ENCODE measurements around the gene C1orf141. TPM values are rescaled to one million over a fixed set of nuclear protein-coding genes. Genes with fewer than 3 reads are reported as not detected.

The C1orf141 gene
- total RNA-seq, 2 experiments from 2014 or later: not detected

DNA sequence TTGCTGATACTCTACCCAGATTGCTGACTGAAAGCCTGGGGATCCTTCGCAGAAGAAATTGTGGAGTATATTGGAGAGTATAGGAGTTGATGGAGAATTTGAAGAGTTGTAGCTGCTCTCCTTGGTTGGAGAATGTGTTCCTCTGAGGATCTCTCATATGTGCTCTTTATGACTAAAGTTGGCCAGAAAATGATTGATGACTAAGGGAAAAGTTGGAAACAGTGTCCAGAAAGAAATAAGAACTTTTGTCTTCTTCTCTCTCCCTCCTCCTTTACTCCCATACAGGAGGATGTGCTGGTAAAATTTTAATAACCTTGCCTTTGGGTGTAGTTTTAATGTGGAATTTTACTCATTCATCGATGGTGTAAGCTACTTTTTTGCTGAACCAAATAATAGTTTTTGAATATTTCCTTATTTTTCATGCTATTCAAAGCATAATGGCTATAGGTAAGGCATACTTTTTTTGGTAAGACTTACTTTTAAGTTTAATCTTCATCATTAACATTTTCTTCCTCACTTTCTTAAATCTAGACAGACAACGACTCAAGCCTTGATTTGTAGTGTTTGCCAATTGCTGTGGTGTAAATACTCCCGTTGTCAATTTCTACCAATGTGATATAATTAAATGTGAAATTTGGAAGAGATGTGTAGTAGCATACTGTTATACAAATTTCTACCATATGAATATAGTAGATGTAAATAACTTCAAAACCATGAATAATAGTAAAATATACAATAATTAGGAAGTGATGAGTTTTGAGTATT is 13.7 kb downstream of the C1orf141 start:
- Mint-ChIP-seq H3K27ac (no peak overlapping the region), H3K27me3 (no peaks in the 10 kb centered on the region), H3K4me3 (no peak overlapping the region), H3K4me1 (ENCODE audit: low read depth) (peaks cover 12% of the 10 kb centered on the region), H3K36me3 (ENCODE audit: low read depth) (no peaks in the 10 kb centered on the region), H3K9me3 (no peaks in the 10 kb centered on the region)
- H3K27me3 ChIP-seq (ENCODE audit: control insufficient read depth in 1 of 2, insufficient read depth in 2 of 2, low read length in 2 of 2): no peaks in the 10 kb centered on the region
- ChIA-PET CTCF (no interaction called here), POLR2A (no interaction called here)
- no peak overlapping the region for H3K27ac ChIP-seq (ENCODE audit: low read depth in 1 of 2, low read length in 2 of 2)
- DNase-seq (no peak), ATAC-seq (ENCODE audit: poor library complexity) (no peak)
- no peak overlapping the region for H3K4me3 ChIP-seq (ENCODE audit: low read length)
- intact Hi-C loops (cut with DNase I, micrococcal nuclease): no loop called here
- TF ChIP-seq, protein P1, sequence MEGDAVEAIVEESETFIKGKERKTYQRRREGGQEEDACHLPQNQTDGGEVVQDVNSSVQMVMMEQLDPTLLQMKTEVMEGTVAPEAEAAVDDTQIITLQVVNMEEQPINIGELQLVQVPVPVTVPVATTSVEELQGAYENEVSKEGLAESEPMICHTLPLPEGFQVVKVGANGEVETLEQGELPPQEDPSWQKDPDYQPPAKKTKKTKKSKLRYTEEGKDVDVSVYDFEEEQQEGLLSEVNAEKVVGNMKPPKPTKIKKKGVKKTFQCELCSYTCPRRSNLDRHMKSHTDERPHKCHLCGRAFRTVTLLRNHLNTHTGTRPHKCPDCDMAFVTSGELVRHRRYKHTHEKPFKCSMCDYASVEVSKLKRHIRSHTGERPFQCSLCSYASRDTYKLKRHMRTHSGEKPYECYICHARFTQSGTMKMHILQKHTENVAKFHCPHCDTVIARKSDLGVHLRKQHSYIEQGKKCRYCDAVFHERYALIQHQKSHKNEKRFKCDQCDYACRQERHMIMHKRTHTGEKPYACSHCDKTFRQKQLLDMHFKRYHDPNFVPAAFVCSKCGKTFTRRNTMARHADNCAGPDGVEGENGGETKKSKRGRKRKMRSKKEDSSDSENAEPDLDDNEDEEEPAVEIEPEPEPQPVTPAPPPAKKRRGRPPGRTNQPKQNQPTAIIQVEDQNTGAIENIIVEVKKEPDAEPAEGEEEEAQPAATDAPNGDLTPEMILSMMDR (IDR thresholded peaks at IDR 0.05): no peak
- H3K36me3 ChIP-seq (ENCODE audit: insufficient read depth, low read length): no peaks in the 10 kb centered on the region
- H3K4me1 ChIP-seq (ENCODE audit: insufficient read depth, low read length): peaks cover 2% of the 10 kb centered on the region
- H3K9me3 ChIP-seq (ENCODE audit: control insufficient read depth in 1 of 2, insufficient read depth in 1 of 2, low read length in 2 of 2): no peaks in the 10 kb centered on the region

DNA sequence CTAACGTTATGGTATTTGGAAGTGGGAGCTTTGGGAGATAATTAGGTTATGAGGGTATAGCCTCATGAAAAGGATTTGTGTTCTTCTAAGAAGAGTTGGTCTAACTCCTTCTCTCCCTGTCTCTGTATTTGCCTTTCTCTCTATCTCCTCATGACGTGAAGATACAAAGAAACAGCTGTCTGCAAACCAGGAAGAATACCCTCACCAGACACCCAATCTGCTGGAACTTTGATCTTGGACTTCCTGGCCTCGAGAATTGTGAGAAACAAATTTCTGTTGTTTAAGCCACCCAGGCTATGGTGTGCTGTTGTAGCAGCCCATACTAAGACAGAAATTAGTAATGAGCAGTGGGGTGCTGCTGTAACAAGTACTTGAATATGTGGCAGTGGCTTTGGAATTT is 16.1 kb downstream of the C1orf141 start:
- Histone ChIP-seq H3K4me3 (ENCODE audit: low read length) (no peak overlapping the region), H3K4me1 (ENCODE audit: insufficient read depth, low read length) (peaks cover 2% of the 10 kb centered on the region), H3K27ac (ENCODE audit: low read depth in 1 of 2, low read length in 2 of 2) (no peak overlapping the region), H3K27me3 (ENCODE audit: control insufficient read depth in 1 of 2, insufficient read depth in 2 of 2, low read length in 2 of 2) (no peaks in the 10 kb centered on the region), H3K9me3 (ENCODE audit: control insufficient read depth in 1 of 2, insufficient read depth in 1 of 2, low read length in 2 of 2) (peaks cover 0 to 6% of the 10 kb centered on the region in 2 experiments), H3K36me3 (ENCODE audit: insufficient read depth, low read length) (no peaks in the 10 kb centered on the region)
- no peak overlapping the region for H3K27ac Mint-ChIP-seq
- peaks cover 12% of the 10 kb centered on the region for H3K4me1 Mint-ChIP-seq (ENCODE audit: low read depth)
- ATAC-seq (ENCODE audit: poor library complexity): no peak
- CTCF ChIA-PET: no interaction called here
- H3K4me3 Mint-ChIP-seq: no peak overlapping the region
- H3K36me3 Mint-ChIP-seq (ENCODE audit: low read depth): peaks cover 4% of the 10 kb centered on the region
- H3K9me3 Mint-ChIP-seq: peaks cover 3% of the 10 kb centered on the region
- intact Hi-C loops (cut with DNase I, micrococcal nuclease): no loop called here
- no peaks in the 10 kb centered on the region for H3K27me3 Mint-ChIP-seq
- DNase-seq: no peak
- POLR2A ChIA-PET: no interaction called here
- TF ChIP-seq, protein P1 (IDR thresholded peaks at IDR 0.05): no peak

DNA sequence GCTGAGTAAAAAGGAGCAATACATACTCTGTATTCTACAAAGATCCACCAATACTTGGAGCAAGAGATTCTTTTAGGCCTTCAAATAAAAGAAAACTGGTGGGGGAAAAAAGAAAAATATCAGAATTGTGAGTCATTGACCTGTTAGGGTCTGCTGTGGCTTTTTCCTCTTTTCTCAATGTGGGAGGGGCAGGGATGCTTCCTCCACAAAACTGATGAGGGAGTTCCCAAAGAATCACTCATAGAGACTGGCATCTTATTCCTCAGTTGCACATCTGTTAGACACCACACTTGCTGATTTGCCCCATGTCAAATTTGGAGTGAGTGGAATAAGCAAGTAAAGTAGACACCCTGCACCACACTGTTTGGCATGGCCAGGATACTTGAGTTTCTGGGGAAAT is 16.6 kb downstream of the C1orf141 start:
- ChIA-PET POLR2A (no interaction called here), CTCF (no interaction called here)
- Mint-ChIP-seq H3K27me3 (no peaks in the 10 kb centered on the region), H3K27ac (no peak overlapping the region), H3K4me3 (no peak overlapping the region), H3K36me3 (ENCODE audit: low read depth) (peaks cover 4% of the 10 kb centered on the region), H3K4me1 (ENCODE audit: low read depth) (peaks cover 12% of the 10 kb centered on the region), H3K9me3 (peaks cover 3% of the 10 kb centered on the region)
- Histone ChIP-seq H3K4me3 (ENCODE audit: low read length) (no peak overlapping the region), H3K36me3 (ENCODE audit: insufficient read depth, low read length) (no peaks in the 10 kb centered on the region), H3K27ac (ENCODE audit: low read depth in 1 of 2, low read length in 2 of 2) (no peak overlapping the region), H3K4me1 (ENCODE audit: insufficient read depth, low read length) (peaks cover 2% of the 10 kb centered on the region), H3K27me3 (ENCODE audit: control insufficient read depth in 1 of 2, insufficient read depth in 2 of 2, low read length in 2 of 2) (no peaks in the 10 kb centered on the region), H3K9me3 (ENCODE audit: control insufficient read depth in 1 of 2, insufficient read depth in 1 of 2, low read length in 2 of 2) (peaks cover 4 to 10% of the 10 kb centered on the region in 2 experiments)
- no peak for DNase-seq
- no peak for ATAC-seq (ENCODE audit: poor library complexity)
- intact Hi-C loops (cut with DNase I, micrococcal nuclease): no loop called here
- TF ChIP-seq, protein P1 (IDR thresholded peaks at IDR 0.05): no peak
